Measurements from ENCODE around the gene PAX6. TPM values are rescaled to one million over a fixed set of nuclear protein-coding genes. Genes with fewer than 3 reads are reported as not detected.

The PAX6 gene
- total RNA-seq, 6 donors from 2014 or later: not detected

DNA sequence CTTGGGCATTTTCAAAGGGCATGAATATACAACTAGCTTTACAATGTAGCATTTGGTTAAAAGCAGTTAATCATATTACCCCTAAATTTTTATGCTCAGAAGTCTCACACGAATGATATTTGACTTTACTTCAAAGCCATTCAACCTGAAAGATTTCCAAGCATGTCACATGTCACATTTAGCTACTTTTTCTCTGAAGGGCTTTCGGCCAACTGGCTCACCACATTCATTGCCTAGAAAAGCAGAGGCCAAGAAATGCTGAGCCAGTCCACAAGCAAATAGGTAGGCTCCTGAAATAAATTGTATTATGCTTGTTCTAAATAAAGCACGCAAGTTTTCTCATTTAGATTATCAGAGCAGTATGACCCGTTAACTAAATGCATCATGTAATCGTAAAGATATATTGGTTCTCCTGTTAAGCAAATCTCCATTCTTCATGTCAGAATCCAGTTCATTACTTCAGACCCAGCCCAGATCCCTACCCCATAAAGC lies 30.6 kb downstream of the PAX6 start:
- no peak for TF ChIP-seq EP300 (IDR thresholded peaks at IDR 0.05)
- no peak for TF ChIP-seq POLR2A (IDR thresholded peaks at IDR 0.05)
- TF ChIP-seq, protein P1, sequence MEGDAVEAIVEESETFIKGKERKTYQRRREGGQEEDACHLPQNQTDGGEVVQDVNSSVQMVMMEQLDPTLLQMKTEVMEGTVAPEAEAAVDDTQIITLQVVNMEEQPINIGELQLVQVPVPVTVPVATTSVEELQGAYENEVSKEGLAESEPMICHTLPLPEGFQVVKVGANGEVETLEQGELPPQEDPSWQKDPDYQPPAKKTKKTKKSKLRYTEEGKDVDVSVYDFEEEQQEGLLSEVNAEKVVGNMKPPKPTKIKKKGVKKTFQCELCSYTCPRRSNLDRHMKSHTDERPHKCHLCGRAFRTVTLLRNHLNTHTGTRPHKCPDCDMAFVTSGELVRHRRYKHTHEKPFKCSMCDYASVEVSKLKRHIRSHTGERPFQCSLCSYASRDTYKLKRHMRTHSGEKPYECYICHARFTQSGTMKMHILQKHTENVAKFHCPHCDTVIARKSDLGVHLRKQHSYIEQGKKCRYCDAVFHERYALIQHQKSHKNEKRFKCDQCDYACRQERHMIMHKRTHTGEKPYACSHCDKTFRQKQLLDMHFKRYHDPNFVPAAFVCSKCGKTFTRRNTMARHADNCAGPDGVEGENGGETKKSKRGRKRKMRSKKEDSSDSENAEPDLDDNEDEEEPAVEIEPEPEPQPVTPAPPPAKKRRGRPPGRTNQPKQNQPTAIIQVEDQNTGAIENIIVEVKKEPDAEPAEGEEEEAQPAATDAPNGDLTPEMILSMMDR (IDR thresholded peaks at IDR 0.05): no peak
- no peak for TF ChIP-seq POLR2AphosphoS5 (IDR thresholded peaks at IDR 0.05)
- Histone ChIP-seq H3K4me3 (no peak overlapping the region), H3K9me3 (peaks cover 0 to 7% (median 0%) of the 10 kb centered on the region in 4 donors), H3K36me3 (peaks cover 0 to 3% (median 0%) of the 10 kb centered on the region in 4 donors), H3K27me3 (no peaks in the 10 kb centered on the region), H3K4me1 (no peaks in the 10 kb centered on the region), H3K27ac (no peak overlapping the region)
- DNase-seq (no peak), ATAC-seq (ENCODE audit: low FRiP score in 2 of 2) (no peak)
- WGBS, 2 donors: 70 to 91% methylated on average over 5 of the region's 5 CpGs

DNA sequence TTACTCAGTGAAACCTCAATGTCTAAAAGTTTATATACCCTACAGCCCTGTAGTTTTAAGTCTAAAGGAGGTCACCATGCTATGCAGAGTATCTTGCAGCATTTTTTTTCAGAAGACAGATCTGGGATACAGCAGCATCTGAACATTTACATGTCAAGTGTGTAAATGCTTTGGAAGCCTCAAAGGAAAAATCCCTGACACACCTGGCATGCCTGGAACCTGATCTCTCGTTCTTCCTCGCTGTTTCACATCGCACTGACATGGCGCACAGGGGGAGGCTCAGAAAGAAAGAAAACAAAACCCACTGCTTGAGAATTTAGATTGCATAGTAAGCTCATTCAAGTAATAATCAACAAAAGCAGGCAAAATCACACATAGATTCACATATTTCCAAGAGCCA lies 31.0 kb downstream of the PAX6 start:
- Histone ChIP-seq H3K9me3 (peaks cover 0 to 7% (median 0%) of the 10 kb centered on the region in 4 donors), H3K36me3 (peaks cover 0 to 3% (median 0%) of the 10 kb centered on the region in 4 donors), H3K27me3 (no peaks in the 10 kb centered on the region), H3K27ac (no peak overlapping the region), H3K4me3 (no peak overlapping the region), H3K4me1 (no peaks in the 10 kb centered on the region)
- ATAC-seq (ENCODE audit: low FRiP score in 2 of 2) (no peak), DNase-seq (no peak)
- no peak for TF ChIP-seq POLR2A (IDR thresholded peaks at IDR 0.05)
- TF ChIP-seq POLR2AphosphoS5 (IDR thresholded peaks at IDR 0.05): no peak
- TF ChIP-seq EP300 (IDR thresholded peaks at IDR 0.05): no peak
- TF ChIP-seq, protein P1 (IDR thresholded peaks at IDR 0.05): no peak
- WGBS, 2 donors: 99 to 100% methylated on average over 4 of the region's 4 CpGs

DNA sequence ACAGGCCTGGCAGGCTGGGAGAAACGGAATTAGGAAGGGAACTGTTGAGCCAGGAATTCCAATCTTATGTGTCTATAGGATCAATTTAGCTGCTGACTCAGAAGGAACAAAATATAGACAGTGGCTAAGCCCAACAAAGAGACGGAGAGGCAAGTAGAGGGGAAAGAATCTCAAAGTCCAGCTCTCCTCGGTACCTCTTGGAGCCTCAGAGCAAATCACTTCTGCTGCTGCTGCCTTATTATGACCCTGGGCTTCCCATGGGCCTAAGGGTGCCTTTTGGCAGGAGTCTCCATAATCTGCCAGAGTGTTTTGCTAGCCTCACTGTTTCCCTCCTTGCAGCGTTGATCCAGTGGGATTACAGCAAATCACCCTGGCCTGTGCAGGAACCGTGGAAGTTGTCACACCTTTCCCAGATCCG lies 31.7 kb downstream of the PAX6 start:
- WGBS, 2 donors: 84 to 91% methylated on average over 6 of the region's 6 CpGs
- H3K36me3 ChIP-seq: peaks cover 0 to 3% (median 0%) of the 10 kb centered on the region in 4 donors
- no peaks in the 10 kb centered on the region for H3K27me3 ChIP-seq
- peaks cover 0 to 7% (median 0%) of the 10 kb centered on the region in 4 donors for H3K9me3 ChIP-seq
- H3K4me3 ChIP-seq: no peak overlapping the region
- no peak overlapping the region for H3K27ac ChIP-seq
- ATAC-seq (ENCODE audit: low FRiP score in 2 of 2) (no peak), DNase-seq (no peak)
- no peaks in the 10 kb centered on the region for H3K4me1 ChIP-seq
- TF ChIP-seq EP300 (IDR thresholded peaks at IDR 0.05) (no peak), POLR2A (IDR thresholded peaks at IDR 0.05) (no peak), POLR2AphosphoS5 (IDR thresholded peaks at IDR 0.05) (no peak)
- TF ChIP-seq, protein P1 (IDR thresholded peaks at IDR 0.05): no peak

DNA sequence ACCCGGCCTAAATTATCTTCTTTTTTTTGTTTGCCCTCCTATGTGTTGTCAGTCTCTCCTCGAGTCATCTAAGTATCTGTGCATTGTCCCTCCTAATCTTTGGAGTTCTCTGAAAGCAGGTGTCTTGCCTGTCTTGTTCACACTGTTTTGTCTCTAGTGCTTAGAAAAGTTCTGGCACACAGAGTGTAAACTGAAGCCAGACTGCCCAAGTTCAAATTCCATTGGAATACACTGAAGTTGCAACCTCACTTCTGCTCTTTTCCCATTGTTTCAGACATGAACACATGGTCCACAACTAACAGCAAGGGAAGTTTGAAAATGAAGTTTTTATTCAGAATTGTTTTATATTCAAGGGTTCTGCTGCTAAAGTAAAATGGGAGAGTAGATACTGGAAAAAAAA lies 38.7 kb downstream of the PAX6 start:
- no peaks in the 10 kb centered on the region for H3K36me3 ChIP-seq
- ATAC-seq (ENCODE audit: low FRiP score in 2 of 2) (no peak), DNase-seq (no peak)
- H3K27ac ChIP-seq: no peak overlapping the region
- peaks cover 0 to 5% (median 0%) of the 10 kb centered on the region in 4 donors for H3K9me3 ChIP-seq
- H3K27me3 ChIP-seq: no peaks in the 10 kb centered on the region
- no peak for TF ChIP-seq POLR2AphosphoS5 (IDR thresholded peaks at IDR 0.05)
- no peak overlapping the region for H3K4me3 ChIP-seq
- WGBS, 2 donors: 79 to 97% methylated on average over 2 of the region's 2 CpGs
- no peaks in the 10 kb centered on the region for H3K4me1 ChIP-seq

DNA sequence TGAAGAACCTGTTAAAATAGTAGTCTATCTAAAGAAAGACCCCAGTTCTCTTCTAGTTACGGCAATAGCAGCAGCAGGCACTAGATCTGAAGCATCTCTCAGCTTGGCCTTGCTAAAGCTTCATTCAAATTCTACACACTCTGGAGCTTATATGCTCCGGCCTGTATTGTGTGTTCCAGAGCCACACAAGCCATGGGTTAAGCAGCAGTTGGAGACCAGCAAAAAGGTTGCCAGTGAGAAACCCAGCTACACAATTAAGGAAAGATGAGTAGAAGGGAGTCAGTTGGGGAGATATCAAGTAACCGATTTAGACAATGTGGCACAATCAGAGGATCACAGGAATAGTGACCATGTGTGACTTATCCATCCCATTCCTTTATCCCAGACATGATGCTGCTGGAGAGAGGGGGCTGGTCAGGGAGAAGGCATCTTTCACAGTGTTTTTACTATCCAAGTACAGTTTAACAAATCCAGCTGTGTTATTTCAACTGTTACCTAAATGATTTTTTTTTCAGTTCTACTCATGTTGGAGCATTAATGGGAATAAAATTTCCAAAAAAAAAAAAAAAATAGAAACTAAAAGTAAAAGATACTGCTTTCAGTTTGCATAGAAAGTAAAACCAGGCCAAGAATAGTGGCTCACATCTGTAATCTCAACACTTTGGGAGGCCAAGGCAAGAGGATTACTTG lies 41.0 kb downstream of the PAX6 start:
- Histone ChIP-seq H3K27ac (no peak overlapping the region), H3K36me3 (no peaks in the 10 kb centered on the region), H3K4me1 (no peaks in the 10 kb centered on the region), H3K4me3 (no peak overlapping the region), H3K27me3 (no peaks in the 10 kb centered on the region), H3K9me3 (no peaks in the 10 kb centered on the region)
- WGBS, 2 donors: 91 to 100% methylated on average over 3 of the region's 3 CpGs
- no peak for ATAC-seq (ENCODE audit: low FRiP score in 2 of 2)
- TF ChIP-seq POLR2AphosphoS5 (IDR thresholded peaks at IDR 0.05) (no peak), EP300 (IDR thresholded peaks at IDR 0.05) (no peak), POLR2A (IDR thresholded peaks at IDR 0.05) (no peak)
- TF ChIP-seq, protein P1 (IDR thresholded peaks at IDR 0.05): no peak
- DNase-seq: no peak
